PFSK-1 (cell line): ENCODE results near the gene MGLL.

Experiments
- POLR2AphosphoS5 ChIP-seq: IDR thresholded peaks from 2 replicates; pipeline ENCODE4 v1.6.1; 2012; ENCODE audit warnings: low read depth, mild to moderate bottlenecking, control low read depth, low read length, moderate library complexity
- REST ChIP-seq, 2 experiments: IDR thresholded peaks; 2 replicates each; pipeline versions ENCODE4 v1.6.1 to v1.8.0; 2011 to 2012; ENCODE audit warnings: low read depth in 2 of 2, low read length in 2 of 2, control low read depth in 1 of 2, inconsistent platforms in 1 of 2, mild to moderate bottlenecking in 1 of 2, moderate library complexity in 1 of 2; ENCODE audit not compliant: insufficient read depth in 1 of 2
- SIN3A ChIP-seq: IDR thresholded peaks from 2 replicates; pipeline ENCODE4 v1.6.1; 2012; ENCODE audit warnings: mild to moderate bottlenecking, low read length, moderate library complexity, borderline replicate concordance; ENCODE audit not compliant: insufficient read depth

- no peak for TF ChIP-seq POLR2AphosphoS5
- no peak for TF ChIP-seq SIN3A
- no peak for TF ChIP-seq REST (IDR thresholded peaks at IDR 0.05; ENCODE audit: insufficient read depth in 1 of 2, low read depth in 2 of 2, low read length in 2 of 2)
Observed at GRCh38 chr3:127734181-127734720, 88.1 kb downstream of the MGLL start.
